Cardiac muscle cell (in vitro differentiated cells and primary cell): ENCODE results near the gene RAPGEF3. TPM values are rescaled to one million over a fixed set of nuclear protein-coding genes. Genes with fewer than 3 reads are reported as not detected.

Source experiments
- DNase-seq, 2 donors: peaks; one replicate each; pipeline versions ENCODE4 v3.0.0 to v3.0.0-alpha.2; 2010 to 2017; ENCODE audit warnings: low read depth in 1 of 2, low spot score in 1 of 2
- H3K27ac ChIP-seq: fragments of 200-600 bp; sonication (generic); 2 replicates; pipeline ENCODE4 v1.5.1; 2016
- H3K27me3 ChIP-seq: fragments of 200-600 bp; sonication (generic); 2 replicates; pipeline ENCODE4 v1.6.0; 2016; ENCODE audit warnings: control low read depth
- H3K36me3 ChIP-seq: fragments of 200-600 bp; sonication (generic); 2 replicates; pipeline ENCODE4 v1.5.1; 2016; ENCODE audit warnings: control low read depth
- H3K4me1 ChIP-seq: fragments of 200-600 bp; sonication (generic); 2 replicates; pipeline ENCODE4 v1.8.1; 2017; ENCODE audit warnings: low read depth, mild to moderate bottlenecking, mixed run types
- H3K4me3 ChIP-seq: fragments of 200-600 bp; sonication (generic); 2 replicates; pipeline ENCODE4 v1.5.1; 2016; ENCODE audit warnings: mild to moderate bottlenecking
- H3K9me3 ChIP-seq: fragments of 200-600 bp; sonication (generic); 2 replicates; pipeline ENCODE4 v1.5.1; 2017; ENCODE audit warnings: low read depth, mild to moderate bottlenecking, control low read depth
- polyA plus RNA-seq: library from polyadenylated mRNA; unstranded; fragments of >200 nt; fragmentation: Nextera tagmentation; extraction: Ambion mirVana; gene quantifications from 2 replicates; pipeline ENCODE4 v1.2.1, GENCODE V29; 2016
- total RNA-seq: library from RNA; depleted of rRNA; stranded (reverse); fragments of >200 nt; gene quantifications from 2 replicates; pipeline ENCODE4 v1.2.3, GENCODE V29; 2016
- TF ChIP-seq, protein P1 (sequence below): IDR thresholded peaks from 2 replicates; pipeline ENCODE4 v1.5.1; 2012; ENCODE audit warnings: low read depth, mild to moderate bottlenecking, low read length

The RAPGEF3 gene
- total and polyA plus RNA-seq, 2 experiments from 2014 or later, result 3.3 to 8.8 TPM

DNA sequence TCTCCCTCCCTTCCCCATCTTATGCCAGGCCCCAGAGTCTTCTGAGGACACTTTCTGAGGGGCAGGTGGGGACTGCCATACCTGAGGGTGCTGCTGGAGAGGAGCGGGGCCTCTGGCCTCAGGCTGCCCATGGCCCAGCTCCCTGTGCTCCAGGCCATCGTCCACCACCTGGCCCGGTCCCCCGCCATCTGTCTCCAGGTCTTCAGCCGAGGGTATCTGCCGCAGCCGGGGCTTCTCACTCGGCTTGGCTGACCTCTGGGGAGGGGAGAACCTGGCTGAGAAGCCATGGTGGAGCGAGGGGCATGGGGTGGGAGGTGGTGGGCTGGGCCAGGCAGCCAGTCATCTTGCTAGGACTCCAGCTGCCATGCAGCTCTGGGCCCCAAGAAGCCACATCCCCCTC, 36.0 kb upstream of the RAPGEF3 start:
- Histone ChIP-seq H3K27ac (no peak overlapping the region), H3K4me3 (no peak overlapping the region), H3K36me3 (peaks cover 33% of the 10 kb centered on the region), H3K9me3 (no peaks in the 10 kb centered on the region), H3K27me3 (no peaks in the 10 kb centered on the region), H3K4me1 (no peaks in the 10 kb centered on the region)
- TF ChIP-seq, protein P1, sequence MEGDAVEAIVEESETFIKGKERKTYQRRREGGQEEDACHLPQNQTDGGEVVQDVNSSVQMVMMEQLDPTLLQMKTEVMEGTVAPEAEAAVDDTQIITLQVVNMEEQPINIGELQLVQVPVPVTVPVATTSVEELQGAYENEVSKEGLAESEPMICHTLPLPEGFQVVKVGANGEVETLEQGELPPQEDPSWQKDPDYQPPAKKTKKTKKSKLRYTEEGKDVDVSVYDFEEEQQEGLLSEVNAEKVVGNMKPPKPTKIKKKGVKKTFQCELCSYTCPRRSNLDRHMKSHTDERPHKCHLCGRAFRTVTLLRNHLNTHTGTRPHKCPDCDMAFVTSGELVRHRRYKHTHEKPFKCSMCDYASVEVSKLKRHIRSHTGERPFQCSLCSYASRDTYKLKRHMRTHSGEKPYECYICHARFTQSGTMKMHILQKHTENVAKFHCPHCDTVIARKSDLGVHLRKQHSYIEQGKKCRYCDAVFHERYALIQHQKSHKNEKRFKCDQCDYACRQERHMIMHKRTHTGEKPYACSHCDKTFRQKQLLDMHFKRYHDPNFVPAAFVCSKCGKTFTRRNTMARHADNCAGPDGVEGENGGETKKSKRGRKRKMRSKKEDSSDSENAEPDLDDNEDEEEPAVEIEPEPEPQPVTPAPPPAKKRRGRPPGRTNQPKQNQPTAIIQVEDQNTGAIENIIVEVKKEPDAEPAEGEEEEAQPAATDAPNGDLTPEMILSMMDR, result no peak
- DNase-seq, result no peak

DNA sequence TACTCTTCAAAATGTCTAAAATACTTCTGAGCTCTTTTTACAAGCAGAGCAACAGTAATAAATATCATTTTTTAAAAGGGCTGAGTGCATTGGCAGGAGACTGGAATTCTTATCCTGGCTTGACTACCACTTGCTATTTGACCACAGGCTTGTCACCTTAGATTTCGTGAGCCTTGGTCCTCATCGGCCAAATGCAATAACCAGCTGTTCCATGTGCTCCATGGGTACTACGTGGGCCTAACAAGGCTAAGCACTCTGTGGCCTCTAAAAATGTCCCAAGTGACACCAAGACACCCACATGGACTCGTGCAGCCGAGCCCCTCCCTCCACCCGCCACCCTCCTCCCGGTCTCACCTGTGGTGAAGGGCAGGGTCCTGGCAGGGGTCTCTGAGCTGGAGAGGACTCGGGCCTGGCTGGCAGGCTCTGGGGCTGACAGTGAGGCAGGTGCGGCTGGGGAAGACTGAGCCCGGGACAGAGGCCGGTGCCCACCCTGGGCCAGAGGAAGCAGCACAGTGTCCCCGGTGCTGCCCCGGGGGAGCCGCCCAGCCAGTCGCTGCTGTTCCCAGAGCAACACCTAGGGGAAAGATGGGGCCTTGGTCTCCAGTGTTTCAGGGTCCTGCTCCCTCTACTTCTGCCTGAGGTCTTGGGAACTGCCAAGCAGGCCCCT, 34.5 kb upstream of the RAPGEF3 start:
- H3K27me3 ChIP-seq, result no peaks in the 10 kb centered on the region

DNA sequence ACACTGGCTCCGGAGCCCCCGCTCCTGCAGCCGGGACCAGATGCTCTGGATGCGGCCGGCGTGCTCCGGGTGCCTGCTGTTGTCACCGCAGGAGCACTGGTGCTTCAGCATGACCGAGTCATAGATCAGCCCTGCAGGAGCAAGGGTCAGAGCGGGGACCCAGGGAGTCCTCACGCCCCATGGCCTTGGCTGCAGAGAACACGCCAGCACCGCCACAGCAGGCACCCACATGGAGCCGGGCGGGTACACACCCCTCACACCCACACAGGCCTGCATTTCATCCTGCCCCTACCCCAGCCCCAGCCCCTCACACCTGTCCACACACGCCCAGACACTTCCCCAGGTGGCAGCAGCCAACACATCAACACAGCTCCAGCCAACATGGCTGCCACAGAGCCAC, 33.2 kb upstream of the RAPGEF3 start:
- DNase-seq, result no peak

More for the DNA sequence above, 34.5 kb upstream of the RAPGEF3 start:
- TF ChIP-seq, protein P1, result no peak
- Histone ChIP-seq H3K36me3 (peaks cover 44% of the 10 kb centered on the region), H3K4me1 (no peaks in the 10 kb centered on the region), H3K9me3 (no peaks in the 10 kb centered on the region), H3K4me3 (no peak overlapping the region), H3K27ac (no peak overlapping the region)
- no peak for DNase-seq

DNA sequence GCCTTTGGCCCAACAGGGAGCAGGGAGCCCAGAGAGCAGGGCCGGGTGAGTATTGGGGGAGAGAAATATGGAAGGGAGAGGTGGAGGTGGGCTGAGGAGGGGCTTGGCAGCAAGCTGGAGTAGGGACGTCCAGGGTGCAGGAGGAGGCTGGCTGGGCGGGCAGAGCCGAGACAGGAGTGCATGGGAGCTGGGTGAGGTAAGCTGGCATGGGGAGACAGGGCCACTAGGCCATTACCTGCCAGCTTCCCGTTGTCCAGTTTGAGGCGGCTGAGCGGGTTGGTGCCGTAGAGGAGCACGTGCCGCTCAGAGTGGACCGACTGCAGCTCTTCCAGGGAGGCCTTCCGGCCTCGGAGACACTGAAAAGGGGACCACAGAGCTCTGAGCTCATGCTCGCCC, 32.7 kb upstream of the RAPGEF3 start:
- peaks cover 52% of the 10 kb centered on the region for H3K36me3 ChIP-seq
- no peak for DNase-seq
- TF ChIP-seq, protein P1, result no peak
- no peak overlapping the region for H3K27ac ChIP-seq
- no peaks in the 10 kb centered on the region for H3K9me3 ChIP-seq
- no peak overlapping the region for H3K4me3 ChIP-seq
- H3K27me3 ChIP-seq, result no peaks in the 10 kb centered on the region
- H3K4me1 ChIP-seq, result no peaks in the 10 kb centered on the region

More for the DNA sequence above, 33.2 kb upstream of the RAPGEF3 start:
- no peak overlapping the region for H3K27ac ChIP-seq
- no peaks in the 10 kb centered on the region for H3K27me3 ChIP-seq
- peaks cover 52% of the 10 kb centered on the region for H3K36me3 ChIP-seq
- no peak overlapping the region for H3K4me3 ChIP-seq
- TF ChIP-seq, protein P1, result no peak
- no peaks in the 10 kb centered on the region for H3K9me3 ChIP-seq
- no peaks in the 10 kb centered on the region for H3K4me1 ChIP-seq

DNA sequence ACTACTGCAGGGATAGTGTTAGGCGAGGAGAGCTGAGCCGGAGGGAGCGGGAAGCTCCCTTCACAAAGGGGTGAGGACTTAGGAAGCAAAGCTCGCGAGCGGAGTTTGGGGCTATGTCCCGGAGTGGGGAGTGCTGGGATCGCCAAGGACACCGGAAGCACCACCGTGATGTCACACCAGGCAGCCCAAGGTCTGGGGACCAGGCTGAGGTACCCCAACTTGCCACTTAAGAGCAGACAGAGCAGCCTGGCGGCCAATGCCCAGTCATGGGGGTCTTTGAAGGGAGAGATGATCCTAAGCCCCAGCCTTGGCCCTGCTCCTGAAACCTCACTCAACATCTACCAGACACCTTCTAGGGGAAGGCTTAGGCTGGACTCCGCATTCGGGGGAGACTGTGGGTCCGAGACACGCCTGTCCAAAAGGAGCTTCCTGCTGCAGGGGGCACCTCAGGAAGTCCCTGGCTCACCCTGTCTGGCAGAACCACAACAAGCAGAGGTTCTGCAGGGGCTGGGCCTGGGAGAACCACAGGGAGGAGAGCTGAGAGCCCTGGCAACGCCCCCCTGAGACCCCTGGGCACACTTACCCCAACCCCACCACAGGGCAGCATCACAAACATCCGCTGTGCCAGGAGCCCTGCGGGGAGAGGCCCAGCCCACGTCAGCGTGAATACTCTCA, 32.1 kb upstream of the RAPGEF3 start:
- H3K9me3 ChIP-seq, result no peaks in the 10 kb centered on the region
- no peaks in the 10 kb centered on the region for H3K4me1 ChIP-seq
- no peaks in the 10 kb centered on the region for H3K27me3 ChIP-seq
- no peak overlapping the region for H3K27ac ChIP-seq
- H3K36me3 ChIP-seq, result peaks cover 56% of the 10 kb centered on the region
- no peak for DNase-seq
- TF ChIP-seq, protein P1, result no peak
- H3K4me3 ChIP-seq, result no peak overlapping the region
